NCI-H748 (cell line): ENCODE data around the gene KMT2D.

Experiments
- DNase-seq: peaks from one replicate; lab custom pipeline; 2025; ENCODE audit not compliant: unreplicated experiment; lab: John Stamatoyannopoulos, UW

KMT2D gene

GRCh38 chr12:49054524-49054923 lies 6.1 kb downstream of the KMT2D start:
- DNase-seq, result no peak

GRCh38 chr12:49054096-49054495 lies 6.5 kb downstream of the KMT2D start:
- no peak for DNase-seq

GRCh38 chr12:49052451-49053208 lies 8.0 kb downstream of the KMT2D start:
- DNase-seq, result no peak

- DNase-seq, result no peak
Measured at GRCh38 chr12:49051777-49052438, 8.7 kb downstream of the KMT2D start.

- no peak for DNase-seq
Measured at GRCh38 chr12:49051373-49051764, 9.2 kb downstream of the KMT2D start.

- DNase-seq, result no peak
Measured at GRCh38 chr12:49050507-49051372, 9.9 kb downstream of the KMT2D start.

GRCh38 chr12:49049566-49050224 lies 10.9 kb downstream of the KMT2D start:
- no peak for DNase-seq

GRCh38 chr12:49048953-49049352 lies 11.6 kb downstream of the KMT2D start:
- no peak for DNase-seq

- no peak for DNase-seq
Measured at GRCh38 chr12:49046129-49046895, 14.3 kb downstream of the KMT2D start.

GRCh38 chr12:49044660-49045059 lies 15.9 kb downstream of the KMT2D start:
- no peak for DNase-seq

GRCh38 chr12:49043856-49044258 lies 16.7 kb downstream of the KMT2D start:
- peak; percentile 49 for DNase-seq

- DNase-seq, result no peak
Measured at GRCh38 chr12:49043241-49043640, 17.4 kb downstream of the KMT2D start.

GRCh38 chr12:49041881-49042484 lies 18.6 kb downstream of the KMT2D start:
- DNase-seq, result no peak

- no peak for DNase-seq
Measured at GRCh38 chr12:49041036-49041880, 19.3 kb downstream of the KMT2D start.

- DNase-seq, result no peak
Measured at GRCh38 chr12:49040364-49040855, 20.2 kb downstream of the KMT2D start.

- no peak for DNase-seq
Measured at GRCh38 chr12:49039421-49040363, 20.9 kb downstream of the KMT2D start.

GRCh38 chr12:49038291-49038955 lies 22.2 kb downstream of the KMT2D start:
- no peak for DNase-seq

- no peak for DNase-seq
Measured at GRCh38 chr12:49037947-49038237, 22.7 kb downstream of the KMT2D start.
